GM23248 (cell line): ENCODE results near the gene RXRB. TPM values are rescaled to one million over a fixed set of nuclear protein-coding genes. Genes with fewer than 3 reads are reported as not detected.

ENCODE experiments used
- DNase-seq: peaks from one replicate; pipeline ENCODE4 v3.0.0-alpha.2; 2015
- H2AFZ ChIP-seq: fragments of 200-600 bp; sonication (generic); 2 replicates; pipeline ENCODE4 v1.6.1; 2016; ENCODE audit warnings: antibody characterized with exemption
- H3F3A ChIP-seq: fragments of 200-600 bp; sonication (generic); 2 replicates; pipeline ENCODE4 v1.6.1; 2016; ENCODE audit warnings: mild to moderate bottlenecking, antibody characterized with exemption, mixed run types; ENCODE audit not compliant: insufficient read depth
- H3K27ac ChIP-seq: fragments of 200-600 bp; sonication (generic); 2 replicates; pipeline ENCODE4 v1.5.1; 2016; ENCODE audit warnings: mild to moderate bottlenecking
- H3K27me3 ChIP-seq: fragments of 200-600 bp; sonication (generic); replicated peaks from 2 replicates; pipeline ENCODE4 v1.6.1; 2016; ENCODE audit warnings: mild to moderate bottlenecking; ENCODE audit not compliant: insufficient read depth
- H3K36me3 ChIP-seq: fragments of 200-600 bp; sonication (generic); 2 replicates; pipeline ENCODE4 v1.6.1; 2016; ENCODE audit warnings: low read depth, mild to moderate bottlenecking
- H3K4me1 ChIP-seq: fragments of 200-600 bp; sonication (generic); 2 replicates; pipeline ENCODE4 v1.6.1; 2016; ENCODE audit warnings: mild to moderate bottlenecking; ENCODE audit not compliant: insufficient read depth
- H3K4me2 ChIP-seq: fragments of 200-600 bp; sonication (generic); one replicate; pipeline ENCODE4 v1.6.1; 2016; ENCODE audit warnings: mild to moderate bottlenecking; ENCODE audit not compliant: unreplicated experiment
- H3K4me3 ChIP-seq: fragments of 200-600 bp; sonication (generic); 2 replicates; pipeline ENCODE4 v1.5.1; 2016; ENCODE audit warnings: mild to moderate bottlenecking
- H3K79me2 ChIP-seq: fragments of 200-600 bp; sonication (generic); 2 replicates; pipeline ENCODE4 v1.6.1; 2016; ENCODE audit warnings: mild to moderate bottlenecking; ENCODE audit not compliant: insufficient read depth
- H3K9ac ChIP-seq: fragments of 200-600 bp; sonication (generic); 2 replicates; pipeline ENCODE4 v1.6.1; 2016; ENCODE audit warnings: mild to moderate bottlenecking
- H3K9me2 ChIP-seq: fragments of 200-600 bp; sonication (generic); 2 replicates; pipeline ENCODE4 v1.6.1; 2016; ENCODE audit warnings: mixed run types, mild to moderate bottlenecking, moderate library complexity; ENCODE audit not compliant: insufficient read depth
- H3K9me3 ChIP-seq: fragments of 200-600 bp; sonication (generic); one replicate; pipeline ENCODE4 v1.6.1; 2017; ENCODE audit warnings: low read depth
- H4K20me1 ChIP-seq: fragments of 200-600 bp; sonication (generic); 2 replicates; pipeline ENCODE4 v1.6.0; 2016; ENCODE audit not compliant: insufficient read depth
- EZH2 ChIP-seq: fragments of 200-600 bp; sonication (generic); IDR thresholded peaks from 2 replicates; pipeline ENCODE4 v1.6.1; 2018; ENCODE audit warnings: antibody characterized with exemption, mild to moderate bottlenecking; ENCODE audit not compliant: insufficient read depth, poor library complexity, severe bottlenecking
- EZH2phosphoT487 ChIP-seq: fragments of 200-600 bp; sonication (generic); IDR thresholded peaks from 2 replicates; pipeline ENCODE4 v1.6.1; 2018; ENCODE audit warnings: antibody characterized with exemption, moderate library complexity, mild to moderate bottlenecking, low read depth; ENCODE audit not compliant: insufficient read depth
- WGBS, 2 experiments: methylation state at CpG; one replicate each; pipeline ENCODE4 v1.1.6; 2015 to 2017; ENCODE audit warnings: low lambda C conversion rate in 2 of 2, low coverage in 1 of 2; ENCODE audit errors: missing lambda C conversion rate in 2 of 2; 5-methylcytosine and 5-hydroxymethylcytosine counted together
- in situ Hi-C: fragments of 300-500 bp; cut with MboI; formaldehyde crosslinking; loops from 2 replicates; pipeline ENCODE4 v1.15.0; 2020
- polyA plus RNA-seq: library from polyadenylated mRNA; unstranded; fragments of >200 nt; fragmentation: Nextera tagmentation; extraction: Ambion mirVana; gene quantifications from 2 replicates; pipeline ENCODE4 v1.2.1, GENCODE V29; 2016
- total RNA-seq: library from RNA; depleted of rRNA; stranded (reverse); fragments of >200 nt; shearing (Covaris generic); gene quantifications from 2 replicates; pipeline ENCODE4 v1.2.3, GENCODE V29; 2014

RXRB gene
- total and polyA plus RNA-seq, 2 experiments from 2014 or later: 27.7 to 28.1 TPM

- Histone ChIP-seq H3K9ac (no peak overlapping the region), H3K4me2 (no peak overlapping the region), H3K9me3 (no peaks in the 10 kb centered on the region), H3F3A (no peaks in the 10 kb centered on the region), H3K36me3 (no peaks in the 10 kb centered on the region), H3K4me1 (no peaks in the 10 kb centered on the region), H4K20me1 (no peaks in the 10 kb centered on the region), H3K27ac (no peak overlapping the region), H2AFZ (no peak overlapping the region), H3K27me3 (no peaks in the 10 kb centered on the region), H3K9me2 (no peaks in the 10 kb centered on the region), H3K79me2 (no peaks in the 10 kb centered on the region), H3K4me3 (no peak overlapping the region)
- WGBS, 2 experiments: 84 to 90% methylated on average over 4 of the region's 4 CpGs
- no peak for DNase-seq
- no peak for TF ChIP-seq EZH2
- in situ Hi-C loops: no loop called here
Measured at GRCh38 chr6:33174784-33175183, 25.7 kb downstream of the RXRB start.

- 42 to 50% methylated on average over 10 to 11 of the region's 11 CpGs for WGBS, 2 experiments
- Histone ChIP-seq H3K4me3 (no peak overlapping the region), H3K4me2 (no peak overlapping the region), H4K20me1 (no peaks in the 10 kb centered on the region), H3K27me3 (no peaks in the 10 kb centered on the region), H3K36me3 (no peaks in the 10 kb centered on the region), H2AFZ (no peak overlapping the region), H3K9ac (no peak overlapping the region), H3K9me3 (no peaks in the 10 kb centered on the region), H3K4me1 (no peaks in the 10 kb centered on the region), H3K79me2 (no peaks in the 10 kb centered on the region), H3K27ac (no peak overlapping the region), H3F3A (no peaks in the 10 kb centered on the region), H3K9me2 (no peaks in the 10 kb centered on the region)
- in situ Hi-C loops: no loop called here
- DNase-seq: no peak
- TF ChIP-seq EZH2phosphoT487: no peak
- TF ChIP-seq EZH2: no peak
Measured at GRCh38 chr6:33173535-33174180, 26.8 kb downstream of the RXRB start.

GRCh38 chr6:33172688-33173534 lies 27.6 kb downstream of the RXRB start:
- 44 to 53% methylated on average over 15 to 16 of the region's 16 CpGs for WGBS, 2 experiments
- Histone ChIP-seq H3K9me3 (no peaks in the 10 kb centered on the region), H3K9ac (no peak overlapping the region), H3K4me3 (no peak overlapping the region), H3F3A (no peaks in the 10 kb centered on the region), H3K27me3 (no peaks in the 10 kb centered on the region), H3K79me2 (no peaks in the 10 kb centered on the region), H3K4me1 (no peaks in the 10 kb centered on the region), H3K4me2 (no peak overlapping the region), H3K27ac (no peak overlapping the region), H4K20me1 (no peaks in the 10 kb centered on the region), H3K9me2 (no peaks in the 10 kb centered on the region), H2AFZ (no peak overlapping the region), H3K36me3 (no peaks in the 10 kb centered on the region)
- in situ Hi-C loops: no loop called here
- TF ChIP-seq EZH2phosphoT487: no peak
- TF ChIP-seq EZH2: no peak
- peak; percentile 66 for DNase-seq

- no peak for DNase-seq
- WGBS, 2 experiments: 46 to 52% methylated on average over 7 to 8 of the region's 8 CpGs
Measured at GRCh38 chr6:33171880-33172687, 28.4 kb downstream of the RXRB start.

More at GRCh38 chr6:33171880-33172687, 28.4 kb downstream of the RXRB start:
- H3K36me3 ChIP-seq: no peaks in the 10 kb centered on the region
- no peaks in the 10 kb centered on the region for H4K20me1 ChIP-seq
- in situ Hi-C loops: no loop called here
- no peaks in the 10 kb centered on the region for H3F3A ChIP-seq
- H3K79me2 ChIP-seq: no peaks in the 10 kb centered on the region
- no peak overlapping the region for H3K27ac ChIP-seq
- no peaks in the 10 kb centered on the region for H3K9me2 ChIP-seq
- H2AFZ ChIP-seq: no peak overlapping the region
- no peaks in the 10 kb centered on the region for H3K9me3 ChIP-seq
- no peak overlapping the region for H3K4me2 ChIP-seq
- no peak overlapping the region for H3K9ac ChIP-seq
- no peak overlapping the region for H3K4me3 ChIP-seq
- H3K4me1 ChIP-seq: no peaks in the 10 kb centered on the region
- H3K27me3 ChIP-seq: no peaks in the 10 kb centered on the region
- no peak for TF ChIP-seq EZH2phosphoT487
- TF ChIP-seq EZH2: no peak
